GM12892 (cell line): Measurements from ENCODE around the gene TIMELESS.
"Not testable (repeated sequence)": the region's sequence is repeated elsewhere in the genome, so short reads cannot be mapped to it uniquely, and the experiment has no call there.

Source experiments
- DNase-seq: peaks from one replicate; pipeline ENCODE4 v3.0.0; 2011; ENCODE audit not compliant: insufficient read length
- FAIRE-seq: peaks from 2 replicates; lab custom pipeline; 2011; peaks lifted over from hg19 to GRCh38; lab: Jason Lieb, UNC
- POLR2A ChIP-seq: IDR thresholded peaks from 2 replicates; pipeline ENCODE4 v1.6.1; 2011; ENCODE audit warnings: low read depth, low read length, control low read depth
- POLR2AphosphoS5 ChIP-seq: IDR thresholded peaks from 2 replicates; pipeline ENCODE4 v1.6.1; 2011; ENCODE audit warnings: low read depth, low read length, control low read depth
- TAF1 ChIP-seq: IDR thresholded peaks from 2 replicates; pipeline ENCODE4 v1.6.1; 2011; ENCODE audit warnings: low read depth, mild to moderate bottlenecking, control low read depth, low read length, borderline replicate concordance

Gene TIMELESS

DNA sequence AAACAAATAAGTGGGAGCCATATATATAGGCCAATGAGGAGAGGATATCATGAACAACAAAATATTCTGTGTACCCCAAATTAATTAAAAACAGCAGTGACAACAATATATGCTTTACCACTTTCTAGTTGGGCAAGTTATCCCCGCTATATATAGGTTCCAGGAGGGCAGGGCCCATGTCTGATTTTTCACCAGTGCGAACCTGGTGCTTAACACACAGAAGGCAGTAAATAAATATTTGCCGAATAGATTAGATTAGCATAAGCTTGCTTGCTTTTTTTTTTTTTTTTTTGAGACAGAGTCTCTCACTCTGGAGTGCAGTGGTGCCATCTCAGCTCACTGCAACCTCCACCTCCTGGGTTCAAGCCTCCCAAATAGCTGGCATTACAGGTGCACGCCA is 8.6 kb upstream of the TIMELESS start:
- FAIRE-seq (no peak), DNase-seq (no peak)
- no peak for TF ChIP-seq TAF1
- TF ChIP-seq POLR2A: no peak
- TF ChIP-seq POLR2AphosphoS5: no peak

DNA sequence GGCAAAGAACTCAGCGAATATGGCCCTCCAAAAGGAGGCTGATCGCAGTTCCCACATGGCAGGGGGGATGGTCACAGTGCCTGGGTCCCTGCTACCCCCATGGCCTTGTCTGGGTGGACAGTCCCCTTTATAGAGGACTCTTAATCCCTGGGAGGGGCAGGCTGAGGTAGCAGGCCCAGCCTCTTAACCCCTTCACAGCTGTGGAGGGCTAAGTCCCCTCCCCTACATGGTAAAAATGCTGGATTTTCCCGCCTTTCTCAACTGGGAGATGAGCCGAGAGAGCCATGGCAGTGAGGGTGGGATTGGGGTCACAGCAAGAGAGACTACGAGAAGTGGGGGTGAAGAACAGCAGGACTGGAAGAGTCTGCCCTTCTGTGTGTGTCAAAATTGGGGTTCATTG is 5.3 kb upstream of the TIMELESS start, which contains the start of gene MIP:
TSS of gene MIP (minus strand) at position 101 of the 400 bp plus-strand sequence. CDS start at position 57, 44 bp downstream.
- DNase-seq (no peak), FAIRE-seq (no peak)
- TF ChIP-seq POLR2AphosphoS5: no peak
- no peak for TF ChIP-seq TAF1
- TF ChIP-seq POLR2A: no peak

DNA sequence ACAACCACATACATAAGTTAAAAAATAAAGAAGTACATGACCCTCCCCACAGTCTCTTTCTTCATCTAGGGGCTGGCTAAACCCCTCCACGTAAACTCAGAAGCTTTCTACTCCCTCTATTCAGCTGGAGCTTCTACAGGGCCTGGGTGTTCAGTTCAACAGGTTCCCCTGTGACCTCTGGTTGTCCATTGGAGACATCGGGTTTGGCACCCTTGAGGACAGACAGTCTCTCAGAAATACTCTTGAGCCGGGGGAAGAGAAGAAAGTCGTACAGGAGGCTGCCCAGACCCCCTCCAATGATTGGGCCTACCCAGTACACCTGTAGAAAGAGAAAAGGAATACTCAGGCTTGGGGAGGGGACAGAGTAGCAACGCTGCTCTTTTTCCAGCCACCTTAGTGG is 1.9 kb upstream of the TIMELESS start:
- DNase-seq: no peak
- TF ChIP-seq TAF1: no peak
- FAIRE-seq: no peak

DNA sequence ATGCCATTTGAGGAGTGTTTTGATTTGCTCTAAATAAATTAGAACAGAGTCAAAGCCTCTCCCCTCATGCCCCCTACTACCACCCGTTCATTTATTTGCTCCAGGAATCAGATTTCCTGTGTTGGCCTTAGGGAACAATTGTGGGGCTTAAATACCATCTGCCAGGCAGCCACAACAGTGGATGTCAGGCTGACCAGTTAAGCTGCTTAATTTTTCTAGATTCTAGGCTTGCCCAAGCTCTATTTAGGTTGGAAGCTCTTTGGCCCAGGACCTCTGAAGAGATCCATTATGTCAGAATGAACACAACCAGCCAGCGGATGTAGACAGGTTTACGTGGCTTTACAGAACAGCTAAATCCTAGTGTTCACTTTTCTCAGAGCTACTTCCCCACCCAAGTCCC is 1.0 kb upstream of the TIMELESS start:
- no peak for TF ChIP-seq TAF1
- no peak for TF ChIP-seq POLR2A
- no peak for TF ChIP-seq POLR2AphosphoS5
- DNase-seq (no peak), FAIRE-seq (no peak)

DNA sequence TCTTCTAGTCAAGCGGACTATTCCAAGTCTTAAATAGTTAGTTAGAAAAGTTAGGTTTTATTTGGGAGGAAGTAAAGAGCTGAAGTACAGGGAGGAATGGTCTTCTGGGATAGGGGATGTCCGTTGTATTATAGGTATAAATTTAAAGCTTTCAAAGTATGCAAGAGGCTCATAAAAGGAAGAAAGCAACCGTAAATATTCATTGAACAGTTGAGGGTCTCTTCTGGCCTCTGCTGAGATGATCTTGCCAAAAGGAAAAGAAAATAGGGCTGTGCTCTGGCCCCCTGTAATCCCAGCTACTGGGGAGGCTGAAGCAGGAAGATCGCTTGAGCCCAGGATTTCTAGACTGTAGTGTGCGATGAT is 377 bp upstream of the TIMELESS start:
- no peak for TF ChIP-seq POLR2AphosphoS5
- TF ChIP-seq TAF1: no peak
- no peak for TF ChIP-seq POLR2A
- FAIRE-seq (no peak), DNase-seq (no peak)

DNA sequence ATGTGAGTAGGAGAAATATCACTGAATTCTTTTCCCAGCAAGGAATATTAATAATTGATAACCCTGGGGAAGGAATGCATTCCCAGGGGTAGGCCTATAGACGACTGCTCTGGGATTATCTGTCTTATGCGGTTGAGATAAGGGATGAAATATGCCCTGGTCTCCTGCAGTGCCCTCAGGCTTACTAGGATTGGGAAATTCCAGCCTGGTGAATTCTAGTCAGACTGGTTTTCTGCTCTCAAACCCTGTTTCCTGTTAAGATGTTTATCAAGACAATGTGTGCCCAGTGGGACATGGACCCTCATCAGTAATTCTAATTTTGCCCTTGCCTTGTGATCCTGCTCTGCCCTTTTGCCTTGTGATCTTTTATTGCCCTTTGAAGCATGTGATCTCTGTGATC is 6.0 kb downstream of the TIMELESS start:
- FAIRE-seq, DNase-seq: not testable (repeated sequence)

DNA sequence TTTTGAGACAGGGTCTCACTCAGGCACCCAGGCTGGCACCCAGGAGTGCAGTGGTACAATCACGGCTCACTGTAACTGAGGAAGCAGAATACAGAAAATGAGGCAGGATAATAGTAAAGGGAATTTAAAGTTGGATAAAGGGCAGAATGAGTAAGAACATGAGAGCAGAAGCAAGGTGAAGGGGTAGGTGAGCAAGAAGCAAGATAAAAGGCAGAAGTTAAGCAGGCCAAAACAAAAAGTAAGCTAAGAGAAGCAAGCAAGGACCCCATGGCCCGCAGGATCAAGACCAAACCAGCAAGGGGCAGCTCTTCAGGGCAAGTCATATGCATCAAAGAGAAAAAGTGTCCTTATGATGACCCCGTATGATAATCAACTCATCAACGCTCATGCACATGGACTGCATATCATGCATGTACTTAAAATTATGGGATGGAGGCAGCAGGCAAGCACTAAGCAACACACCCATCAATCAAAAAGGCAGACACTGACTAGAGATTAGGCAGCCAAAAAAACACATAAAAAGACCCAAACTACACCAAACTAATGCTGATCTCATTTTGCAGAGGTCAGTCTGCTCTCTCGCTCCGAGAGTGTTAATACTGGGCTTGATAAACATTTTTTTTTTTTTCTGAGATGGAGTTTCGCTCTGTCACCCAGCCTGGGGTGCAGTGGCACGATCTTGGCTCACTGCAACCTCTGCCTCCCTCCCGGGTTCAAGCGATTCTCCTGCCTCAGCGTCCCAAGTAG is 11.6 kb downstream of the TIMELESS start:
- FAIRE-seq (no peak), DNase-seq (no peak)
- no peak for TF ChIP-seq TAF1
- TF ChIP-seq POLR2AphosphoS5: no peak
- TF ChIP-seq POLR2A: no peak

DNA sequence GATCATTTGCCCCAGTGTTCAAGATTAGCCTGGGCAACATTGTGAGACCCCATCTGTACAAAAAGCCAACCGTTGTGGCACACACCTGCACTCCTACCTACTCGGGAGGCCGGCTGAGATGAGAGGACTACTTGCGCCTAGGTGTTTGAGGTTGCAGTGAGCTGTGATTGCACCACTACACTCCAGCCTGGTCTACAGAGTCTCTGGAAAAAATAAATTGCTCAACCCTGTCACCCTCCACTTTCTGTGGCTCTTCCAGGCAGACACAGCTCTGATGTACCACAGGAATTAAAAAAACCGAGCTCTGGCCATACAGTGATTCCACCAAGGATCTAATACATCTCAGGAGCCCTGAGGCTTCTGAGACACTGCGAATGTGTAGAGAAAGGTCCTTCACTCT is 14.4 kb downstream of the TIMELESS start:
- no peak for TF ChIP-seq TAF1
- DNase-seq: no peak
- no peak for FAIRE-seq

DNA sequence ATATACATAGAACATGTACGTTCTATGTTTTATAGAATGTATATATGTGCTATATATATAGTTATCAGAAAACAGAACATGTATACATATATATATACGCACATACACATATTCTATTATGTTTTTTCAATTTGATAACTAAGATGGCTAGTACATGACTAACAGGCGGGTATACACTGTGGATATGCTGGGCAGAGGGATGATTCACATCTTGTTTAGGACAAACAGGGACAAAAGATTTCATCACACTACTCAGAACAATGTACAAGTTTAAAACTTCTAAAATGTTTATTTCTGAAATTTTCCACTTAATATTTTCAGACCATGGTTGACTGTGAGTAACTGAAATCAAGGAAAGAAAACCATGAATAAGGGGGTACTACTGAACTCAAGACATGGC is 17.4 kb downstream of the TIMELESS start:
- TF ChIP-seq POLR2AphosphoS5: no peak
- no peak for TF ChIP-seq TAF1
- TF ChIP-seq POLR2A: no peak
- no peak for FAIRE-seq
- no peak for DNase-seq

DNA sequence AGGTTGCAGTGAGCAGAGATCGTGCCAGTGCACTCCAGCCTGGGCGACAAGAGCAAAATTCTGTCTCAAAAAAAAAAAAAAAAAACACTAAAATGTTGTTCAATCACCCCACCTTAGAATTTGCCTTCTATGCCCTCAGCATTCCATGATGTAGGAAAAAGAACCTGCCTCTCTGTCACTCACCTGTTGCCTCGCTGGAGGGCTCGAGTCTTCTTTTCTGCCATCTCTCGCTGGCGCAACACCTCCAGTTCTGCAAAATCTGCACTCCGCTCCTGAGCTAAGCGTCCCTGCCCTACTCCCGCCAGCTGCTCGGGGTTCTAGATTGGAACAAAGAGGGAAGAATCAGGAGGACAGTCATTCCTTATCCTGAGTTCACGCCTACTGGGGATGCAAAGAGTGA is 17.9 kb downstream of the TIMELESS start:
- TF ChIP-seq POLR2AphosphoS5 (no peak), POLR2A (no peak), TAF1 (no peak)
- FAIRE-seq: no peak
- DNase-seq: no peak

DNA sequence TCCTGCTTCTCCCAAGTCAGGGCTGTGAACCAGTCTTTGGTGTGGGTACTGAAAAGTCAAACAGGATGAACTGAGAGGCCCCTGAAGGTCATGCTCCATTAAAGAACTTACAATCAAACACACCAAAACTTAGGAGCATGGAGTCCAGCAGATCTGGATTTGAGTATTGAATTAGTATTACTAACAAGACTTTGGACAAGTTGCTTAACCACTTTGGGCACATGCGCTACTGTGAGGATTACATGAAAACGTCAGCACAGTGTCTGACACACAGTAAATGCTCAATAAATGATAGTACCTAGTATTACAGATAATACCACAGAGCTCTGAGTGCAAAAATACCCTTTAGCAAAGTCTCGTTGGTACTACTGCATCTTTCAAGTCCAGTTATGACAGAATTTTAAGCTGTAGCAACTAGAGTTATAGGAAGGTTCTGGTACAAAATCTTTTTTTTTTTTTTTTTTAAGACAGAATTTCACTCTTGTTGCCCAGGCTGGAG is 23.2 kb downstream of the TIMELESS start:
- TF ChIP-seq POLR2AphosphoS5 (no peak), POLR2A (no peak), TAF1 (no peak)
- no peak for FAIRE-seq
- DNase-seq: no peak

DNA sequence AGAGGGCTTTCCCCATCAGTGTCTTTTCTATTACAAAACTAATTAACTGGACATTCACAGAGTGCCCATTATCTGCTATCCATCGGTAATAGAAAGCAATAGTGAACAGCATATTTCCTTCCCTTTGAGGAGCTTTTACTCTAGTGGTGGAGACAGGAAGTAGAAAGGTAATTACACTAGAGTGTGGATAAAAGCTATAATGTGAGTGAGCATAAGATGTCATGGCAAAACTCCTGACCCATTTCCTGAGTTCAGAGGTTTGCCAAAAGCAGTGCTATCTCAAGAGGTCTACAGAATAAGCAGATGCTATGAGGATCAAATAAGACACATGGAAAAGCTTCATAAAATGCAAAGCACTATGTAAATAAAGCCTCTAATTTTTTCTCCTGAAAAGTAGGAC is 24.0 kb downstream of the TIMELESS start:
- no peak for DNase-seq
- FAIRE-seq: no peak
- no peak for TF ChIP-seq POLR2A
- TF ChIP-seq POLR2AphosphoS5: no peak
- TF ChIP-seq TAF1: no peak

DNA sequence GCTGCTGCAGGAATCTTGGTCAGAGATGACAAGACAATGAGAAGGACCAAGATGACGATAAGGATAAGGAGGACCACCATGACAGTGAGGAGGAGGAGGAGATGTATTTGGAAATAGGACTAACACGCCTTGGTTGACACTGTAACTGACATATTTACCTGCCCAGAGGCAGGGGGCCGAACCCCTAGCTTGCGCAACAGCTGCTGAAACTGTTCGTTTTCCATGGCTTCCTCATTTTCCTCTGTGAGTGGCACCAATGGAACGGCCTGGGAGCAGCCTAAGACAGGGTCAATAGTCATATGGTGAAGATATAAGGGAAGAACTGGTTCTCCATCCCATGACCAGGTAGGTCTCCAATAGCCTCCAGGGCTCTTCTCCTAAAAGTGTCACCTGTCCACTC is 28.8 kb downstream of the TIMELESS start:
- TF ChIP-seq TAF1 (no peak), POLR2AphosphoS5 (no peak), POLR2A (no peak)
- FAIRE-seq: no peak
- DNase-seq: no peak
